SK-N-MC (cell line): ENCODE data around the gene SCAF1.

ENCODE experiments used
- EZH2 ChIP-seq: fragments of 200-600 bp; sonication (generic); IDR thresholded peaks from one replicate; pipeline ENCODE4 v1.6.1; 2017; ENCODE audit warnings: antibody characterized with exemption
- POLR2AphosphoS5 ChIP-seq: IDR thresholded peaks from 2 replicates; pipeline ENCODE4 v1.6.1; 2012; ENCODE audit warnings: mild to moderate bottlenecking, low read depth, low read length, borderline replicate concordance

DNA sequence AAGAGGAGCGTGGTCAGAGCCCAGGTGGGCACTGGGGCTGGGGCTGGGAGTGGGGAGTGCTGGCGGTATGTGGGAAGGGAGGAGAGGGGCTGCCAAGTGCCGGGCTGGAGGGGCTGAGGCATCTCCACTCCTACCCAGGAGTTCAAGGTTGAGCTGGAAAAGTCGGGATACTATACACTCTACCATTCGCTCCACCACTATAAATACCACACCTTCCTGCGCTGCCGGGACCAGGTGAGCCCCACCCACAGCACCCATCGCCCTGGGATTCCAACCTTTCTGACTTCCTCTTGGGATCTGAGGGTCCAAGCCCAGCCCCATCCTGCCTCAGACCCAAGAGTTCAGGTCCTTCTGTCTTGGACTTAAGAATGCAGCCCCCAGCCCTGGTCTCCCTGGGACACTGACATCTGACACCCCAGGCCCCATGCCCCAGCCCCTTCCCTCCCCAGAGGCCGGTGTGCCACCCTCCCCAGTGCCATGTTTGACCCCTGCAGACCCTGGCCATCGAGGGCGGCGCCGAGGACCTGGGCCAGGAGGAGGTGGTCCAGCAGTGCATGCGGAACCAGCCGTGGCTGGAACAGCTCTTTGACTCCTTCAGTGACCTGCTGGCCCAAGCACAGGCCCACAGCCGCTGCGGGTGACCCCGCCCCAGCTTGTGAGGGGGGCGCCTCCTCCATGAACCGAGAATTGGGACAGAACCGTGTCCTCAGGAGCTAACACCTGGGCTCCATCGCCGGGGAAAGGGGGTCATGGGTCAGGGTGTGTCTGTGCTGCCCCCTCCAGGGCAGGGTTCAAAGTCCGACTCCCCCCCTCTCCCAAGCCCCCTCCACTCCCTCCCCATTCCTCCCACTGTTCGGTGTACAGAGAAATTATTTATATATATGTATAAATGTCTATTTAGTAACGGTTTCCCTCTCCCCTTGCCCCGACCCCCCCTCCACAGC is 16.8 kb upstream of the SCAF1 start:
- TF ChIP-seq POLR2AphosphoS5 (no peak), EZH2 (no peak)
